ENCODE results near the gene SLC16A6. TPM values are rescaled to one million over a fixed set of nuclear protein-coding genes. Genes with fewer than 3 reads are reported as not detected.
A peak's percentile ranks its signal among the peaks of the same experiment; 100 is the strongest.
"Not testable (repeated sequence)": the region's sequence is repeated elsewhere in the genome, so short reads cannot be mapped to it uniquely, and the experiment has no call there.

The SLC16A6 gene
- total and polyA plus RNA-seq, 10 donors, result 1.5 to 8.7 (median 5.9) TPM

GRCh38 chr17:68288375-68288774 lies 2.6 kb downstream of the SLC16A6 start:
- no peak for DNase-seq
- Histone ChIP-seq H3K27me3 (replicated peaks in 1 of 7) (peaks cover 0 to 24% (median 0%) of the 10 kb centered on the region in 7 donors), H3K4me1 (peaks cover 12 to 59% (median 41%) of the 10 kb centered on the region in 6 donors), H3K36me3 (no peaks in the 10 kb centered on the region), H3K9me3 (no peaks in the 10 kb centered on the region), H3K27ac (peak overlapping the region; percentile 96 to 100 (median 98)), H3K4me3 (peak overlapping the region in 1 of 8 donors; percentile 94)
- intact Hi-C loops (cut with DNase I; ENCODE audit: low total_unique reads), result no loop called here
- TF ChIP-seq CTCF (IDR thresholded peaks at IDR 0.05 in 8 of 11, conservative IDR thresholded peaks at IDR 0.05 in 3 of 11) (no peak), POLR2AphosphoS5 (IDR thresholded peaks at IDR 0.05) (peak in 1 of 3 donors; percentile 24), POLR2A (IDR thresholded peaks at IDR 0.05) (no peak)
- 48 to 58% (median 48%) methylated on average over 5 of the region's 5 CpGs for WGBS, 5 donors

- peaks cover 0 to 43% (median 10%) of the 10 kb centered on the region in 6 donors for H3K36me3 ChIP-seq
- H3K4me1 ChIP-seq; DNase-seq; H3K27ac ChIP-seq; H3K4me3 ChIP-seq; intact Hi-C loops (cut with DNase I; ENCODE audit: low total_unique reads); H3K27me3 ChIP-seq (replicated peaks in 1 of 7): not testable (repeated sequence)
- 80 to 97% (median 92%) methylated on average over 3 to 6 of the region's 6 CpGs for WGBS, 5 donors
- peaks cover 0 to 11% (median 7%) of the 10 kb centered on the region in 8 donors for H3K9me3 ChIP-seq
Observed at GRCh38 chr17:68281965-68282364, 9.0 kb downstream of the SLC16A6 start.

GRCh38 chr17:68277807-68278206 lies 13.1 kb downstream of the SLC16A6 start:
- 94 to 98% (median 96%) methylated on average over 5 of the region's 5 CpGs for WGBS, 5 donors
- DNase-seq, result no peak
- no peaks in the 10 kb centered on the region for H3K4me1 ChIP-seq
- H3K4me3 ChIP-seq, result no peak overlapping the region
- TF ChIP-seq POLR2AphosphoS5 (IDR thresholded peaks at IDR 0.05) (no peak), POLR2A (IDR thresholded peaks at IDR 0.05) (no peak), CTCF (IDR thresholded peaks at IDR 0.05 in 8 of 11, conservative IDR thresholded peaks at IDR 0.05 in 3 of 11) (no peak)
- H3K36me3 ChIP-seq, result peaks cover 0 to 79% (median 10%) of the 10 kb centered on the region in 6 donors
- H3K27ac ChIP-seq, result no peak overlapping the region
- intact Hi-C loops (cut with DNase I; ENCODE audit: low total_unique reads), result loop anchor here (10.0 kb wide), 1 partner anchor 157 kb away; no protein-coding TSS in a partner anchor
- H3K9me3 ChIP-seq, result peaks cover 0 to 11% (median 7%) of the 10 kb centered on the region in 8 donors
- H3K27me3 ChIP-seq (replicated peaks in 1 of 7), result no peaks in the 10 kb centered on the region

GRCh38 chr17:68276339-68276738 lies 14.6 kb downstream of the SLC16A6 start:
- H3K27ac ChIP-seq; H3K4me3 ChIP-seq; DNase-seq; H3K4me1 ChIP-seq; H3K27me3 ChIP-seq (replicated peaks in 1 of 7): not testable (repeated sequence)
- intact Hi-C loops (cut with DNase I; ENCODE audit: low total_unique reads), result loop anchor here (10.0 kb wide), 1 partner anchor 158 kb away; no protein-coding TSS in a partner anchor
- 93 to 99% (median 96%) methylated on average over 3 of the region's 3 CpGs for WGBS, 5 donors
- Histone ChIP-seq H3K36me3 (peaks cover 0 to 92% (median 19%) of the 10 kb centered on the region in 6 donors), H3K9me3 (peaks cover 0 to 11% (median 7%) of the 10 kb centered on the region in 8 donors)

GRCh38 chr17:68273722-68274121 lies 17.2 kb downstream of the SLC16A6 start:
- Histone ChIP-seq H3K4me1 (no peaks in the 10 kb centered on the region), H3K27me3 (replicated peaks in 1 of 7) (no peaks in the 10 kb centered on the region), H3K4me3 (no peak overlapping the region), H3K27ac (peak overlapping the region in 2 of 8 donors; percentile 1 to 26), H3K36me3 (peaks cover 0 to 91% (median 21%) of the 10 kb centered on the region in 6 donors), H3K9me3 (peaks cover 0 to 11% (median 7%) of the 10 kb centered on the region in 8 donors)
- no peak for DNase-seq
- WGBS, 5 donors, result 78 to 87% (median 80%) methylated on average over 11 of the region's 11 CpGs
- no peak for TF ChIP-seq POLR2AphosphoS5 (IDR thresholded peaks at IDR 0.05)
- no peak for TF ChIP-seq CTCF (IDR thresholded peaks at IDR 0.05 in 8 of 11, conservative IDR thresholded peaks at IDR 0.05 in 3 of 11)
- TF ChIP-seq POLR2A (IDR thresholded peaks at IDR 0.05), result no peak
- intact Hi-C loops (cut with DNase I; ENCODE audit: low total_unique reads), result loop anchor here (10.0 kb wide), 1 partner anchor 161 kb away; no protein-coding TSS in a partner anchor

GRCh38 chr17:68265833-68266232 lies 25.1 kb downstream of the SLC16A6 start:
- not testable (repeated sequence) for H3K27ac ChIP-seq; H3K27me3 ChIP-seq (replicated peaks in 1 of 7); DNase-seq; H3K9me3 ChIP-seq; H3K4me3 ChIP-seq
- Histone ChIP-seq H3K36me3 (peaks cover 0 to 32% (median under 1%) of the 10 kb centered on the region in 6 donors), H3K4me1 (peaks cover 0 to 19% (median 8%) of the 10 kb centered on the region in 6 donors)
- 85 to 92% (median 87%) methylated on average over 2 of the region's 2 CpGs for WGBS, 5 donors
- intact Hi-C loops (cut with DNase I; ENCODE audit: low total_unique reads), result loop anchor here (10.0 kb wide), 1 partner anchor 199 kb away; no protein-coding TSS in a partner anchor

Data from spleen (tissue), 11 donors.